ENCODE results near the gene FARS2.

The FARS2 gene

GRCh38 chr6:5728351-5729079 is 467.2 kb downstream of the FARS2 start:
- Histone ChIP-seq H3K36me3 (ENCODE audit: control insufficient read depth in 4 of 4, insufficient read depth in 4 of 4, low read length in 3 of 4) (no peaks in the 10 kb centered on the region), H3K9me3 (ENCODE audit: control extremely low read depth in 1 of 5, control insufficient read depth in 4 of 5, insufficient read depth in 2 of 5, low read depth in 1 of 5, low read length in 4 of 5) (no peaks in the 10 kb centered on the region), H3K4me3 (ENCODE audit: control insufficient read depth in 1 of 7, extremely low read depth in 1 of 7, insufficient read depth in 4 of 7, low read depth in 2 of 7, low read length in 6 of 7) (no peak overlapping the region), H3K27me3 (replicated peaks in 2 of 5; ENCODE audit: control insufficient read depth in 4 of 5, insufficient read depth in 5 of 5, low read length in 4 of 5) (no peaks in the 10 kb centered on the region), H3K27ac (ENCODE audit: insufficient read depth in 1 of 2, low read depth in 1 of 2, low read length in 2 of 2, poor library complexity in 1 of 2, severe bottlenecking in 2 of 2) (no peak overlapping the region), H3K4me1 (ENCODE audit: control extremely low read depth in 1 of 4, control insufficient read depth in 4 of 4, insufficient read depth in 4 of 4, low read length in 3 of 4) (peaks cover 0 to 11% (median 5%) of the 10 kb centered on the region in 4 experiments)
- no peak for DNase-seq
- WGBS (ENCODE audit: insufficient coverage), result 93% methylated on average over 16 of the region's 16 CpGs
- ChIA-PET CTCF (interaction anchor here (1.1 to 1.2 kb wide), 3 partner anchors 9 to 258 kb away, joined by 3 to 4 read pairs (median 4); no protein-coding TSS in a partner anchor), POLR2A (no interaction called here)

- DNase-seq, result no peak
- POLR2A ChIA-PET, result no interaction called here
Measured at GRCh38 chr6:5729080-5729434, 467.7 kb downstream of the FARS2 start.

GRCh38 chr6:5729813-5730517 is 468.7 kb downstream of the FARS2 start:
- POLR2A ChIA-PET, result no interaction called here
- WGBS (ENCODE audit: insufficient coverage), result 91% methylated on average over 3 of the region's 4 CpGs
- H3K27ac ChIP-seq (ENCODE audit: insufficient read depth in 1 of 2, low read depth in 1 of 2, low read length in 2 of 2, poor library complexity in 1 of 2, severe bottlenecking in 2 of 2), result no peak overlapping the region
- CTCF ChIA-PET, result no interaction called here
- H3K27me3 ChIP-seq (replicated peaks in 2 of 5; ENCODE audit: control insufficient read depth in 4 of 5, insufficient read depth in 5 of 5, low read length in 4 of 5), result no peaks in the 10 kb centered on the region
- no peak for DNase-seq
- no peaks in the 10 kb centered on the region for H3K36me3 ChIP-seq (ENCODE audit: control insufficient read depth in 4 of 4, insufficient read depth in 4 of 4, low read length in 3 of 4)
- H3K9me3 ChIP-seq (ENCODE audit: control extremely low read depth in 1 of 5, control insufficient read depth in 4 of 5, insufficient read depth in 2 of 5, low read depth in 1 of 5, low read length in 4 of 5), result no peaks in the 10 kb centered on the region
- no peaks in the 10 kb centered on the region for H3K4me1 ChIP-seq (ENCODE audit: control extremely low read depth in 1 of 4, control insufficient read depth in 4 of 4, insufficient read depth in 4 of 4, low read length in 3 of 4)
- H3K4me3 ChIP-seq (ENCODE audit: control insufficient read depth in 1 of 7, extremely low read depth in 1 of 7, insufficient read depth in 4 of 7, low read depth in 2 of 7, low read length in 6 of 7), result no peak overlapping the region

More at GRCh38 chr6:5729080-5729434, 467.7 kb downstream of the FARS2 start:
- CTCF ChIA-PET, result interaction anchor here (1.1 to 1.2 kb wide), 3 partner anchors 10 to 258 kb away, joined by 3 to 4 read pairs (median 4); no protein-coding TSS in a partner anchor
- H3K27ac ChIP-seq (ENCODE audit: insufficient read depth in 1 of 2, low read depth in 1 of 2, low read length in 2 of 2, poor library complexity in 1 of 2, severe bottlenecking in 2 of 2), result no peak overlapping the region
- no peaks in the 10 kb centered on the region for H3K27me3 ChIP-seq (replicated peaks in 2 of 5; ENCODE audit: control insufficient read depth in 4 of 5, insufficient read depth in 5 of 5, low read length in 4 of 5)
- peaks cover 0 to 5% (median 2%) of the 10 kb centered on the region in 4 experiments for H3K4me1 ChIP-seq (ENCODE audit: control extremely low read depth in 1 of 4, control insufficient read depth in 4 of 4, insufficient read depth in 4 of 4, low read length in 3 of 4)
- no peak overlapping the region for H3K4me3 ChIP-seq (ENCODE audit: control insufficient read depth in 1 of 7, extremely low read depth in 1 of 7, insufficient read depth in 4 of 7, low read depth in 2 of 7, low read length in 6 of 7)
- 84% methylated on average over 8 of the region's 8 CpGs for WGBS (ENCODE audit: insufficient coverage)
- no peaks in the 10 kb centered on the region for H3K36me3 ChIP-seq (ENCODE audit: control insufficient read depth in 4 of 4, insufficient read depth in 4 of 4, low read length in 3 of 4)
- H3K9me3 ChIP-seq (ENCODE audit: control extremely low read depth in 1 of 5, control insufficient read depth in 4 of 5, insufficient read depth in 2 of 5, low read depth in 1 of 5, low read length in 4 of 5), result no peaks in the 10 kb centered on the region

- no peaks in the 10 kb centered on the region for H3K9me3 ChIP-seq (ENCODE audit: control extremely low read depth in 1 of 5, control insufficient read depth in 4 of 5, insufficient read depth in 2 of 5, low read depth in 1 of 5, low read length in 4 of 5)
- DNase-seq, result no peak
- H3K27ac ChIP-seq (ENCODE audit: insufficient read depth in 1 of 2, low read depth in 1 of 2, low read length in 2 of 2, poor library complexity in 1 of 2, severe bottlenecking in 2 of 2), result no peak overlapping the region
- H3K4me1 ChIP-seq (ENCODE audit: control extremely low read depth in 1 of 4, control insufficient read depth in 4 of 4, insufficient read depth in 4 of 4, low read length in 3 of 4), result no peaks in the 10 kb centered on the region
- ChIA-PET POLR2A (no interaction called here), CTCF (no interaction called here)
- H3K27me3 ChIP-seq (replicated peaks in 2 of 5; ENCODE audit: control insufficient read depth in 4 of 5, insufficient read depth in 5 of 5, low read length in 4 of 5), result no peaks in the 10 kb centered on the region
- no peaks in the 10 kb centered on the region for H3K36me3 ChIP-seq (ENCODE audit: control insufficient read depth in 4 of 4, insufficient read depth in 4 of 4, low read length in 3 of 4)
- WGBS (ENCODE audit: insufficient coverage), result 100% methylated on average over 5 of the region's 8 CpGs
- H3K4me3 ChIP-seq (ENCODE audit: control insufficient read depth in 1 of 7, extremely low read depth in 1 of 7, insufficient read depth in 4 of 7, low read depth in 2 of 7, low read length in 6 of 7), result no peak overlapping the region
Measured at GRCh38 chr6:5730585-5731263, 469.4 kb downstream of the FARS2 start.

- no peak overlapping the region for H3K4me3 ChIP-seq (ENCODE audit: control insufficient read depth in 1 of 7, extremely low read depth in 1 of 7, insufficient read depth in 4 of 7, low read depth in 2 of 7, low read length in 6 of 7)
- no peaks in the 10 kb centered on the region for H3K27me3 ChIP-seq (replicated peaks in 2 of 5; ENCODE audit: control insufficient read depth in 4 of 5, insufficient read depth in 5 of 5, low read length in 4 of 5)
- H3K9me3 ChIP-seq (ENCODE audit: control extremely low read depth in 1 of 5, control insufficient read depth in 4 of 5, insufficient read depth in 2 of 5, low read depth in 1 of 5, low read length in 4 of 5), result no peaks in the 10 kb centered on the region
- 100% methylated on average over 7 of the region's 7 CpGs for WGBS (ENCODE audit: insufficient coverage)
- H3K27ac ChIP-seq (ENCODE audit: insufficient read depth in 1 of 2, low read depth in 1 of 2, low read length in 2 of 2, poor library complexity in 1 of 2, severe bottlenecking in 2 of 2), result no peak overlapping the region
- POLR2A ChIA-PET, result no interaction called here
- H3K36me3 ChIP-seq (ENCODE audit: control insufficient read depth in 4 of 4, insufficient read depth in 4 of 4, low read length in 3 of 4), result no peaks in the 10 kb centered on the region
- no peak for DNase-seq
- H3K4me1 ChIP-seq (ENCODE audit: control extremely low read depth in 1 of 4, control insufficient read depth in 4 of 4, insufficient read depth in 4 of 4, low read length in 3 of 4), result no peaks in the 10 kb centered on the region
- CTCF ChIA-PET, result no interaction called here
Measured at GRCh38 chr6:5731435-5731834, 470.1 kb downstream of the FARS2 start.

- Histone ChIP-seq H3K4me3 (ENCODE audit: control insufficient read depth in 1 of 7, extremely low read depth in 1 of 7, insufficient read depth in 4 of 7, low read depth in 2 of 7, low read length in 6 of 7) (no peak overlapping the region), H3K36me3 (ENCODE audit: control insufficient read depth in 4 of 4, insufficient read depth in 4 of 4, low read length in 3 of 4) (no peaks in the 10 kb centered on the region), H3K4me1 (ENCODE audit: control extremely low read depth in 1 of 4, control insufficient read depth in 4 of 4, insufficient read depth in 4 of 4, low read length in 3 of 4) (no peaks in the 10 kb centered on the region), H3K9me3 (ENCODE audit: control extremely low read depth in 1 of 5, control insufficient read depth in 4 of 5, insufficient read depth in 2 of 5, low read depth in 1 of 5, low read length in 4 of 5) (no peaks in the 10 kb centered on the region), H3K27ac (ENCODE audit: insufficient read depth in 1 of 2, low read depth in 1 of 2, low read length in 2 of 2, poor library complexity in 1 of 2, severe bottlenecking in 2 of 2) (no peak overlapping the region), H3K27me3 (replicated peaks in 2 of 5; ENCODE audit: control insufficient read depth in 4 of 5, insufficient read depth in 5 of 5, low read length in 4 of 5) (no peaks in the 10 kb centered on the region)
- WGBS (ENCODE audit: insufficient coverage), result 93% methylated on average over 6 of the region's 6 CpGs
- POLR2A ChIA-PET, result no interaction called here
- CTCF ChIA-PET, result no interaction called here
- no peak for DNase-seq
Measured at GRCh38 chr6:5732496-5732895, 471.2 kb downstream of the FARS2 start.
